ENCODE results near the gene NET1. TPM values are rescaled to one million over a fixed set of nuclear protein-coding genes. Genes with fewer than 3 reads are reported as not detected.

Gene NET1
- total and polyA plus RNA-seq, 2 donors (not counting 3 experiments of a cell fraction or from before 2014, with no cell fraction given): 14.4 to 46.3 TPM

DNA sequence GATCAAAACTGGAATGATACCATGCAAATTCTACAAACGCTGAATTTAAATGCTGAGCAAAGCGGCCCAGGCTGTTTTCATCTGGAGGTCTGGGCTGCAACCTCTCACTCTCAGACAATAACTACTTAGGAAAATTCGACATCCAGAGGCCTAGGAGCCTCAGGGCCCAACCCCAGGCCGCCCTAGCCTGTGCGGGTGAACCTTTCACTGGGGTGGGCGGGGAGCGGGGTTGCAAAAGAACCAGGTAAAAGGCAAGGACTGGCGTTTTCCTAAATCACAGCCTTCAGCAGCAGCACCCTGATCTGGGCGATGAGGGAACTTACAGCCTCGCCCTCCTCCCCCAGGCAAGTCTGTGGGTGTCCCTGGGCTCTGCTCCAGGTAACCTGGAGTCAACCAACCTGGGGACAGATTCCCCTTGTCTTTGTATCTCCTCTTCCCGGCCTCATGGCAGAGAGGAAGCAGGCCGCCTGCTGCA is 53.7 kb downstream of the NET1 start:
- H3K4me2 ChIP-seq (ENCODE audit: insufficient read depth, low read length): no peak overlapping the region
- intact Hi-C loops (cut with micrococcal nuclease): no loop called here
- no peaks in the 10 kb centered on the region for H3K9me3 ChIP-seq (replicated peaks; ENCODE audit: control insufficient read depth, insufficient read depth, low read length)
- POLR2A ChIA-PET: no interaction called here
- dilution Hi-C loops (cut with MboI; ENCODE audit: extremely low pct_ligation_motif_present, low sequenced_read_pairs): no loop called here
- DNase-seq (ENCODE audit: low read depth, low spot score) (no peak), FAIRE-seq (no peak)
- no peak overlapping the region for H3K9ac ChIP-seq (replicated peaks; ENCODE audit: extremely low read depth, insufficient read depth, low read length)
- H3K36me3 ChIP-seq (ENCODE audit: control insufficient read depth in 2 of 2, extremely low read depth in 1 of 2, insufficient read depth in 2 of 2, low read length in 2 of 2): no peaks in the 10 kb centered on the region
- no peak overlapping the region for H3K4me3 ChIP-seq (replicated peaks in 1 of 3; ENCODE audit: insufficient read depth in 1 of 3, low read depth in 1 of 3, low read length in 3 of 3)
- H3K4me1 ChIP-seq (ENCODE audit: control insufficient read depth, extremely low read depth, insufficient read depth, low read length): no peaks in the 10 kb centered on the region
- no peaks in the 10 kb centered on the region for H3K79me2 ChIP-seq (ENCODE audit: control insufficient read depth, insufficient read depth, low read length)
- BruUV-seq (replicated peaks): no TSS peak
- no peak for TF ChIP-seq FOS (IDR thresholded peaks at IDR 0.05; ENCODE audit: borderline replicate concordance, insufficient read depth, low read length)
- no peak for TF ChIP-seq GATA2 (IDR thresholded peaks at IDR 0.05; ENCODE audit: insufficient read depth, insufficient read length, low read depth, low read length)
- no peak for TF ChIP-seq POLR2A (IDR thresholded peaks at IDR 0.05; ENCODE audit: low read depth, low read length)
- no peak for TF ChIP-seq MYC (IDR thresholded peaks at IDR 0.05; ENCODE audit: low read depth, low read length)
- TF ChIP-seq POLR2AphosphoS5 (IDR thresholded peaks at IDR 0.05; ENCODE audit: insufficient read depth, low read depth, low read length): no peak
- TF ChIP-seq MAX (IDR thresholded peaks at IDR 0.05; ENCODE audit: insufficient read depth, insufficient read length): no peak
- no peak overlapping the region for H2AFZ ChIP-seq (ENCODE audit: low read depth, low read length)
- H3K27ac ChIP-seq (ENCODE audit: insufficient read depth, low read depth, low read length): no peak overlapping the region
- CTCF ChIA-PET: no interaction called here
- no peaks in the 10 kb centered on the region for H4K20me1 ChIP-seq (replicated peaks; ENCODE audit: control insufficient read depth, extremely low read depth, insufficient read depth, low read length)
- no peaks in the 10 kb centered on the region for H3K27me3 ChIP-seq (ENCODE audit: control insufficient read depth in 2 of 2, insufficient read depth in 2 of 2, low read length in 2 of 2)
- H3K9me1 ChIP-seq (replicated peaks; ENCODE audit: control insufficient read depth, extremely low read depth, insufficient read depth, low read length): no peaks in the 10 kb centered on the region

DNA sequence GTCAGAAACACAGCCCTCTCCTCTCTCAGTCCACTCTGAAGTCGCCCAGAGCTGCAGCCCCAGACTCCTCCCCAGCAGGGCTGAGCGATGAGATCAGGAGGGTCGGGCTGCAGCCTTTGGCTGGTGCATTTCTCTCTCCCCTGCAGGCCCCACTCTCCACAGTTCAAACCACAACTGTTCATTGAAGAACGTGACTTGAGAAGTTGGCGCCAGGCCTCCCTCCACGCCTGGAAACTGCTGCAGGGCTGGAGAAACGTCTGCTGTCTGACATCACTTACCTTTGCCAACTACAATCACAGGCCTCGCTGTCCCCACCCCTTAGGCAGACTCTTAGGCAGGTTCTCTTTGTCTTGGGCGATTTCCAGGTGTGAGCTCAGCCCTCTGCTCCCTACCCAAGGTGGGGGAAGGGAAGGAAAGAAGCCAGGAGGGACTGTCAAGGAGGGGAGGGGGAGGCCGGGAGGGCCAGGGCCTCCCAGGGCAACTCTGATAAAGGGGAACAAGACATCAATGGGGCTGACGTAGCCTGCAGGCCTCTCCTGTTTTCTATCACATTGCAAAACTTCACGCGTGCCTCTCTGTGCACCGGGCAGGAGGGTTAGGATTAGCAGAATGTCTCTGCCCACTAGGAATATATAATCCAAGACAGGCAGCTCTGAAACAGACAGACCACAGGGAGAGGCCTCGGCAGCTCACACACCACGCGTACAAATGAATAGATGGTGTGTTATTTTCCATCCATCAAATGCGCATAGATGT is 54.3 kb downstream of the NET1 start:
- no peak for TF ChIP-seq POLR2AphosphoS5 (IDR thresholded peaks at IDR 0.05; ENCODE audit: insufficient read depth, low read depth, low read length)
- TF ChIP-seq POLR2A (IDR thresholded peaks at IDR 0.05; ENCODE audit: low read depth, low read length): no peak
- no peak for TF ChIP-seq EZH2 (IDR thresholded peaks at IDR 0.05; ENCODE audit: borderline replicate concordance, low read depth, low read length, severe bottlenecking)
- no peak for TF ChIP-seq MAX (IDR thresholded peaks at IDR 0.05; ENCODE audit: insufficient read depth, insufficient read length)
- no peak for TF ChIP-seq CTCF (IDR thresholded peaks at IDR 0.05; ENCODE audit: extremely low read depth in 1 of 2, insufficient read depth in 1 of 2, low read depth in 1 of 2, low read length in 2 of 2)
- TF ChIP-seq FOS (IDR thresholded peaks at IDR 0.05; ENCODE audit: borderline replicate concordance, insufficient read depth, low read length): no peak
- no peak for TF ChIP-seq GATA2 (IDR thresholded peaks at IDR 0.05; ENCODE audit: insufficient read depth, insufficient read length, low read depth, low read length)
- no peak for TF ChIP-seq MYC (IDR thresholded peaks at IDR 0.05; ENCODE audit: low read depth, low read length)
- TF ChIP-seq JUN (IDR thresholded peaks at IDR 0.05; ENCODE audit: borderline replicate concordance, insufficient read depth, insufficient read length, low read depth): no peak
- CTCF ChIA-PET: interaction anchor here (1.5 to 1.9 kb wide), 2 partner anchors 11 to 156 kb away, joined by 5 to 7 read pairs; no protein-coding TSS in a partner anchor
- Histone ChIP-seq H3K79me2 (ENCODE audit: control insufficient read depth, insufficient read depth, low read length) (no peaks in the 10 kb centered on the region), H3K4me2 (ENCODE audit: insufficient read depth, low read length) (no peak overlapping the region), H3K36me3 (ENCODE audit: control insufficient read depth in 2 of 2, extremely low read depth in 1 of 2, insufficient read depth in 2 of 2, low read length in 2 of 2) (no peaks in the 10 kb centered on the region), H3K27ac (ENCODE audit: insufficient read depth, low read depth, low read length) (no peak overlapping the region), H3K9ac (replicated peaks; ENCODE audit: extremely low read depth, insufficient read depth, low read length) (no peak overlapping the region), H3K4me3 (replicated peaks in 1 of 3; ENCODE audit: insufficient read depth in 1 of 3, low read depth in 1 of 3, low read length in 3 of 3) (no peak overlapping the region), H3K9me3 (replicated peaks; ENCODE audit: control insufficient read depth, insufficient read depth, low read length) (no peaks in the 10 kb centered on the region), H2AFZ (ENCODE audit: low read depth, low read length) (no peak overlapping the region), H3K9me1 (replicated peaks; ENCODE audit: control insufficient read depth, extremely low read depth, insufficient read depth, low read length) (no peaks in the 10 kb centered on the region), H3K27me3 (ENCODE audit: control insufficient read depth in 2 of 2, insufficient read depth in 2 of 2, low read length in 2 of 2) (no peaks in the 10 kb centered on the region), H4K20me1 (replicated peaks; ENCODE audit: control insufficient read depth, extremely low read depth, insufficient read depth, low read length) (no peaks in the 10 kb centered on the region), H3K4me1 (ENCODE audit: control insufficient read depth, extremely low read depth, insufficient read depth, low read length) (no peaks in the 10 kb centered on the region)
- POLR2A ChIA-PET: no interaction called here
- BruUV-seq (replicated peaks): no TSS peak
- FAIRE-seq: no peak
- dilution Hi-C loops (cut with MboI; ENCODE audit: extremely low pct_ligation_motif_present, low sequenced_read_pairs) (no loop called here), intact Hi-C loops (cut with micrococcal nuclease) (no loop called here)
- DNase-seq (ENCODE audit: low read depth, low spot score): no peak
